ENCODE results near the gene OOEP. TPM values are rescaled to one million over a fixed set of nuclear protein-coding genes. Genes with fewer than 3 reads are reported as not detected.

Gene OOEP
- total RNA-seq, 1 donor from 2014 or later, result not detected

- H3K27ac Mint-ChIP-seq, result no peak overlapping the region
- intact Hi-C loops (cut with micrococcal nuclease), result no loop called here
- DNase-seq (no peak), ATAC-seq (ENCODE audit: low read depth) (no peak)
- no peaks in the 10 kb centered on the region for H3K36me3 Mint-ChIP-seq (ENCODE audit: low read depth)
- no peaks in the 10 kb centered on the region for H3K9me3 Mint-ChIP-seq
- TF ChIP-seq, protein P1, sequence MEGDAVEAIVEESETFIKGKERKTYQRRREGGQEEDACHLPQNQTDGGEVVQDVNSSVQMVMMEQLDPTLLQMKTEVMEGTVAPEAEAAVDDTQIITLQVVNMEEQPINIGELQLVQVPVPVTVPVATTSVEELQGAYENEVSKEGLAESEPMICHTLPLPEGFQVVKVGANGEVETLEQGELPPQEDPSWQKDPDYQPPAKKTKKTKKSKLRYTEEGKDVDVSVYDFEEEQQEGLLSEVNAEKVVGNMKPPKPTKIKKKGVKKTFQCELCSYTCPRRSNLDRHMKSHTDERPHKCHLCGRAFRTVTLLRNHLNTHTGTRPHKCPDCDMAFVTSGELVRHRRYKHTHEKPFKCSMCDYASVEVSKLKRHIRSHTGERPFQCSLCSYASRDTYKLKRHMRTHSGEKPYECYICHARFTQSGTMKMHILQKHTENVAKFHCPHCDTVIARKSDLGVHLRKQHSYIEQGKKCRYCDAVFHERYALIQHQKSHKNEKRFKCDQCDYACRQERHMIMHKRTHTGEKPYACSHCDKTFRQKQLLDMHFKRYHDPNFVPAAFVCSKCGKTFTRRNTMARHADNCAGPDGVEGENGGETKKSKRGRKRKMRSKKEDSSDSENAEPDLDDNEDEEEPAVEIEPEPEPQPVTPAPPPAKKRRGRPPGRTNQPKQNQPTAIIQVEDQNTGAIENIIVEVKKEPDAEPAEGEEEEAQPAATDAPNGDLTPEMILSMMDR (IDR thresholded peaks at IDR 0.05), result no peak
- ChIA-PET POLR2A (no interaction called here), CTCF (interaction anchor here (1.5 kb wide), 1 partner anchor 11 kb away, joined by 4 read pairs; no protein-coding TSS in a partner anchor)
- H3K4me3 Mint-ChIP-seq, result no peak overlapping the region
- no peaks in the 10 kb centered on the region for H3K4me1 Mint-ChIP-seq
- H3K27me3 Mint-ChIP-seq, result no peaks in the 10 kb centered on the region
Observed at GRCh38 chr6:73339340-73339739, 30.4 kb downstream of the OOEP start.

GRCh38 chr6:73329201-73329600 is 40.5 kb downstream of the OOEP start:
- Mint-ChIP-seq H3K4me1 (peaks cover 2% of the 10 kb centered on the region), H3K27ac (no peak overlapping the region), H3K27me3 (peaks cover 26% of the 10 kb centered on the region), H3K4me3 (no peak overlapping the region), H3K36me3 (ENCODE audit: low read depth) (no peaks in the 10 kb centered on the region), H3K9me3 (no peaks in the 10 kb centered on the region)
- ATAC-seq (ENCODE audit: low read depth) (no peak), DNase-seq (no peak)
- intact Hi-C loops (cut with micrococcal nuclease), result loop anchor here (5.0 kb wide), 2 partner anchors 283 to 1942 kb away; no protein-coding TSS in a partner anchor
- TF ChIP-seq, protein P1 (IDR thresholded peaks at IDR 0.05), result no peak
- POLR2A ChIA-PET, result interaction anchor here (0.6 kb wide), 1 partner anchor 48 kb away, joined by 3 read pairs; no protein-coding TSS in a partner anchor
- CTCF ChIA-PET, result interaction anchor here (1.1 to 4.3 kb wide), 3 partner anchors 9 to 46 kb away, joined by 3 to 58 read pairs (median 4); no protein-coding TSS in a partner anchor

DNA sequence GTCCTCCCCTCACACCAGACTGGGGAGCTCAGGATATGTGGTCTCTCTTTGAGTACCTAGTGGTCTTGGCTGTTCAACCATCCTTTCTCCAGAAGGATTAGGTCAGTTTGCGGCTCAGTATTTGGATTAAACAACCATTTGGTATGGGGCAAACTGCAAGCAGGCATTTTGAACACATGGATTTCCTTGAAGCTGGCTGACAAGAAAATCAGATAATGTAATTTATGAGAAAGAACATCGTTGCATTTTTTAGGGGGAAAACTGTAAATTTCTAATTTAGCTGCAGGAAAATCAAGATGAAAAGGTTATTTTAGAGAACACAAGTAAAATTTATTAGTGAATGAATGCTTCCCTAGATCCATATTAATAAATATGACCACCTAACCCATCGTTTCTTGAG is 40.9 kb downstream of the OOEP start:
- POLR2A ChIA-PET, result interaction anchor here (0.6 kb wide), 1 partner anchor 48 kb away, joined by 3 read pairs; no protein-coding TSS in a partner anchor
- TF ChIP-seq, protein P1 (IDR thresholded peaks at IDR 0.05), result no peak
- intact Hi-C loops (cut with micrococcal nuclease), result loop anchor here (5.0 kb wide), 2 partner anchors 284 to 1941 kb away; no protein-coding TSS in a partner anchor
- ATAC-seq (ENCODE audit: low read depth) (no peak), DNase-seq (no peak)
- Mint-ChIP-seq H3K4me3 (no peak overlapping the region), H3K36me3 (ENCODE audit: low read depth) (no peaks in the 10 kb centered on the region), H3K4me1 (peaks cover 2% of the 10 kb centered on the region), H3K9me3 (no peaks in the 10 kb centered on the region), H3K27me3 (peaks cover 26% of the 10 kb centered on the region), H3K27ac (no peak overlapping the region)
- CTCF ChIA-PET, result interaction anchor here (1.1 to 4.3 kb wide), 4 partner anchors 10 to 917 kb away, joined by 3 to 58 read pairs (median 5); no protein-coding TSS in a partner anchor

DNA sequence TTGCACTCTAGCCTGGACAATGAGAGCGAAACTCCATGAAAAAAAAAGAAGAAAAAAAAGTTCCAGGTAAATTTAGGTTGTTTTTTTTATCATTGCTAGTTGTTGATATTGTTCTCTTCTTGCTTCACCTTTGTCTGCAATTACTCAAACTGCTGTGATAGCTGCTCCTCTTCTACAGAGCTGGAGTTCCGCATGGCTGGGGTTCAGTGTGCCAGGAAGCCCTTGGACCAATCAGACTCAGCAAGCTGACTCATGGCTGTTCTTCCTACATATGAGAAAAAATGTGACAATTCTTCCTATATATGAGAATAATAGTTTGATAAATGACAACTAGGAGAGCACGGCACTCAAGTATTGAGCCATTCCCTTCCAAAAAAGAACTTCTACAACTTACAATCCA is 44.0 kb downstream of the OOEP start:
- intact Hi-C loops (cut with micrococcal nuclease), result loop anchor here (1.0 to 5.0 kb wide), 8 partner anchors 15 to 1938 kb away; no protein-coding TSS in a partner anchor
- peaks cover 20% of the 10 kb centered on the region for H3K27me3 Mint-ChIP-seq
- H3K4me3 Mint-ChIP-seq, result no peak overlapping the region
- POLR2A ChIA-PET, result interaction anchor here (0.6 kb wide), 1 partner anchor 64 kb away, joined by 3 read pairs; no protein-coding TSS in a partner anchor
- H3K36me3 Mint-ChIP-seq (ENCODE audit: low read depth), result no peaks in the 10 kb centered on the region
- DNase-seq (no peak), ATAC-seq (ENCODE audit: low read depth) (no peak)
- no peak overlapping the region for H3K27ac Mint-ChIP-seq
- no peaks in the 10 kb centered on the region for H3K9me3 Mint-ChIP-seq
- TF ChIP-seq, protein P1 (IDR thresholded peaks at IDR 0.05), result no peak
- H3K4me1 Mint-ChIP-seq, result peaks cover 2% of the 10 kb centered on the region
- CTCF ChIA-PET, result interaction anchor here (0.6 to 4.3 kb wide), 11 partner anchors 16 to 917 kb away, joined by 3 to 58 read pairs (median 3); partner anchors contain the start of gene MTO1

GRCh38 chr6:73323323-73323722 is 46.4 kb downstream of the OOEP start:
- TF ChIP-seq, protein P1 (IDR thresholded peaks at IDR 0.05), result no peak
- CTCF ChIA-PET, result no interaction called here
- no peak for ATAC-seq (ENCODE audit: low read depth)
- H3K27me3 Mint-ChIP-seq, result peaks cover 7% of the 10 kb centered on the region
- H3K36me3 Mint-ChIP-seq (ENCODE audit: low read depth), result no peaks in the 10 kb centered on the region
- POLR2A ChIA-PET, result no interaction called here
- peaks cover 2% of the 10 kb centered on the region for H3K4me1 Mint-ChIP-seq
- intact Hi-C loops (cut with micrococcal nuclease), result no loop called here
- peaks cover under 1% of the 10 kb centered on the region for H3K9me3 Mint-ChIP-seq
- H3K4me3 Mint-ChIP-seq, result no peak overlapping the region
- DNase-seq, result no peak
- H3K27ac Mint-ChIP-seq, result no peak overlapping the region

Other genes starting within 250 kb of the OOEP start
- gene KHDC1L, start 144.4 kb downstream of the OOEP start, total RNA-seq, result not detected in 2 replicates
- 2.4 and 2.7 TPM in 2 replicates for gene KHDC1, start 106.7 kb downstream of the OOEP start, total RNA-seq
- not detected in 2 replicates for gene DPPA5, start 15.6 kb downstream of the OOEP start, total RNA-seq
- not detected in 2 replicates for gene KHDC3L, start 7.2 kb downstream of the OOEP start, total RNA-seq
- 1.4 and 1.6 TPM in 2 replicates for gene DDX43, start 24.9 kb upstream of the OOEP start, total RNA-seq
- gene CGAS, start 82.4 kb upstream of the OOEP start, total RNA-seq, result 22.7 and 24.3 TPM in 2 replicates
- 58.5 and 59.3 TPM in 2 replicates for gene MTO1, start 91.8 kb upstream of the OOEP start, total RNA-seq
- 19,962 and 22,096 TPM in 2 replicates for gene EEF1A1, start 151.1 kb upstream of the OOEP start, total RNA-seq